HCT116 (cell line): ENCODE results near the gene SEC22C. TPM values are rescaled to one million over a fixed set of nuclear protein-coding genes. Genes with fewer than 3 reads are reported as not detected.
A peak's percentile ranks its signal among the peaks of the same experiment; 100 is the strongest.

Source experiments
- ATAC-seq: fragments of 200-7000 bp; cut with Tn5 transposase; 2 replicates; pipeline ENCODE4 v1.9.1; 2020; ENCODE audit warnings: mild to moderate bottlenecking, moderate library complexity
- BruUV-seq: library from RNA; stranded (reverse); fragments of 400-500 nt; replicated peaks from 2 replicates; lab custom pipeline; 2021; lab: Mats Ljungman, UMichigan
- CTCF ChIA-PET: fragments of 300-600 bp; sonication (Branson Sonifier 250); formaldehyde crosslinking; loops from one replicate; lab custom pipeline; 2021; ENCODE audit warnings: antibody characterized with exemption; lab: Charles Lee
- POLR2A ChIA-PET: fragments of 300-600, 350-600 bp; sonication (Branson Sonifier 250); formaldehyde crosslinking; loops from one replicate; lab custom pipeline; 2021; ENCODE audit warnings: antibody characterized with exemption; lab: Charles Lee
- RAD21 ChIA-PET, 2 experiments: fragments of 300-600 bp; sonication (Branson Sonifier 250); formaldehyde crosslinking; loops; one replicate each; lab custom pipeline; 2023; ENCODE audit warnings: low total read pairs in 2 of 2; ENCODE audit not compliant: uncharacterized antibody in 2 of 2, unreplicated experiment in 2 of 2, low non-redundant PET in 1 of 2; lab: Charles Lee
- DNase-seq: peaks from one replicate; pipeline ENCODE4 v3.0.0-alpha.2; 2010; ENCODE audit warnings: low read depth, low spot score
- H2AFZ ChIP-seq: fragments of 200-600 bp; shearing (Covaris generic), sonication (generic); 2 replicates; pipeline ENCODE4 v1.6.1; 2017; ENCODE audit warnings: low read depth, mixed run types, mixed read lengths, antibody characterized with exemption, low read length; ENCODE audit not compliant: poor library complexity, severe bottlenecking
- H3K27ac ChIP-seq: 2 replicates; pipeline ENCODE4 v1.5.1; 2012; ENCODE audit warnings: low read depth, low read length
- H3K27me3 ChIP-seq: fragments of 200-600 bp; sonication (generic); 2 replicates; pipeline ENCODE4 v1.6.1; 2016; ENCODE audit warnings: mixed run types, low read length, mixed read lengths; ENCODE audit not compliant: insufficient read depth
- H3K36me3 ChIP-seq, 2 experiments: fragments of 200-500 bp in 1 of 2; fragments of 200-600 bp in 1 of 2; sonication (Bioruptor generic) in 1 of 2; sonication (generic) in 1 of 2; 2 replicates each; pipeline versions ENCODE4 v1.5.1 to v1.6.1; 2014 to 2016; ENCODE audit warnings: low read length in 2 of 2, inconsistent platforms in 1 of 2, mixed read lengths in 1 of 2, mixed run types in 1 of 2; ENCODE audit not compliant: insufficient read depth in 2 of 2, control insufficient read depth in 1 of 2
- H3K4me1 ChIP-seq, 2 experiments: fragments of 200-600 bp in 1 of 2; sonication (generic) in 1 of 2; 2 replicates each; pipeline versions ENCODE4 v1.5.1 to v1.6.1; 2012 to 2017; ENCODE audit warnings: low read length in 2 of 2, inconsistent platforms in 1 of 2, mild to moderate bottlenecking in 1 of 2, mixed read lengths in 1 of 2, mixed run types in 1 of 2, moderate library complexity in 1 of 2; ENCODE audit not compliant: insufficient read depth in 2 of 2, control insufficient read depth in 1 of 2
- H3K4me2 ChIP-seq: fragments of 200-600 bp; sonication (generic); 2 replicates; pipeline ENCODE4 v1.6.1; 2017; ENCODE audit warnings: mixed run types, low read length, mixed read lengths
- H3K4me3 ChIP-seq, 2 experiments: fragments of 200-600 bp in 1 of 2; sonication (generic) in 1 of 2; replicated peaks in 1 of 2; 2 replicates each; pipeline ENCODE4 v1.5.1; 2011 to 2016; ENCODE audit warnings: low read length in 2 of 2, control low read depth in 1 of 2, low read depth in 1 of 2, mild to moderate bottlenecking in 1 of 2, mixed read lengths in 1 of 2, mixed run types in 1 of 2
- H3K79me2 ChIP-seq: fragments of 200-600 bp; sonication (generic); 2 replicates; pipeline ENCODE4 v1.6.1; 2017; ENCODE audit warnings: mild to moderate bottlenecking, mixed run types, low read length, moderate library complexity, mixed read lengths; ENCODE audit not compliant: insufficient read depth
- H3K9ac ChIP-seq: fragments of 200-600 bp; sonication (generic); 2 replicates; pipeline ENCODE4 v1.6.1; 2016; ENCODE audit warnings: low read length, mixed read lengths
- H3K9me2 ChIP-seq: fragments of 200-600 bp; sonication (generic), shearing (Covaris generic); 2 replicates; pipeline ENCODE4 v1.6.1; 2017; ENCODE audit warnings: mixed run types, mild to moderate bottlenecking, moderate library complexity; ENCODE audit not compliant: insufficient read depth
- H3K9me3 ChIP-seq, 2 experiments: fragments of 200-500 bp in 1 of 2; fragments of 200-600 bp in 1 of 2; sonication (Bioruptor generic) in 1 of 2; sonication (generic) in 1 of 2; 2 replicates each; pipeline ENCODE4 v1.6.1; 2014 to 2017; ENCODE audit warnings: low read length in 2 of 2, mixed read lengths in 2 of 2, inconsistent platforms in 1 of 2, low read depth in 1 of 2, mild to moderate bottlenecking in 1 of 2, mixed run types in 1 of 2, moderate library complexity in 1 of 2; ENCODE audit not compliant: control insufficient read depth in 1 of 2, insufficient read depth in 1 of 2
- H4K20me1 ChIP-seq: fragments of 200-600 bp; sonication (generic), shearing (Covaris generic); 2 replicates; pipeline ENCODE4 v1.6.1; 2017; ENCODE audit warnings: mixed run types, mild to moderate bottlenecking, moderate library complexity; ENCODE audit not compliant: insufficient read depth
- CTCF ChIP-seq, 3 experiments: fragments of 200-600 bp in 1 of 3; sonication (generic) in 1 of 3; IDR thresholded peaks in 2 of 3; conservative IDR thresholded peaks in 1 of 3; 2 replicates each; pipeline ENCODE4 v1.5.1; 2012 to 2017; ENCODE audit warnings: low read depth in 2 of 3, low read length in 2 of 3, antibody characterized with exemption in 1 of 3, borderline replicate concordance in 1 of 3, control low read depth in 1 of 3, mild to moderate bottlenecking in 1 of 3, mixed read lengths in 1 of 3, mixed run types in 1 of 3, moderate library complexity in 1 of 3; ENCODE audit not compliant: insufficient read depth in 1 of 3
- EGR1 ChIP-seq: IDR thresholded peaks from 2 replicates; pipeline ENCODE4 v1.6.1; 2012; ENCODE audit warnings: low read depth
- EZH2phosphoT487 ChIP-seq: fragments of 200-600 bp; IDR thresholded peaks from 2 replicates; pipeline ENCODE4 v1.6.1; 2018; ENCODE audit warnings: antibody characterized with exemption, borderline replicate concordance
- FOSL1 ChIP-seq: IDR thresholded peaks from 2 replicates; pipeline ENCODE4 v1.6.1; 2012; ENCODE audit warnings: low read depth
- JUND ChIP-seq: IDR thresholded peaks from 2 replicates; pipeline ENCODE4 v1.6.1; 2012
- POLR2A ChIP-seq: IDR thresholded peaks from 2 replicates; pipeline ENCODE4 v1.7.0; 2011; ENCODE audit warnings: borderline replicate concordance; ENCODE audit not compliant: insufficient read depth, insufficient read length; ENCODE audit errors: extremely low read depth
- POLR2AphosphoS5 ChIP-seq: IDR thresholded peaks from 2 replicates; pipeline ENCODE4 v1.6.1; 2011; ENCODE audit warnings: mild to moderate bottlenecking, low read depth, low read length, moderate library complexity
- ZNF274 ChIP-seq: fragments of 200-500 bp; sonication (Bioruptor generic); IDR thresholded peaks from 2 replicates; pipeline ENCODE4 v1.6.1; 2014; ENCODE audit warnings: mild to moderate bottlenecking, low read depth, low read length, inconsistent platforms
- intact Hi-C: fragments of 100-400 bp; cut with micrococcal nuclease; formaldehyde crosslinking; loops from 2 replicates; pipeline ENCODE4 v1.10.0; 2022
- total RNA-seq: library from RNA; stranded (reverse); gene quantifications from one replicate; pipeline ENCODE4 v1.2.1, GENCODE V29; 2021; ENCODE audit not compliant: unreplicated experiment

Gene SEC22C
- total RNA-seq, 1 experiment from 2014 or later = 43.4 TPM

- Histone ChIP-seq H3K27me3 (no peaks in the 10 kb centered on the region), H3K9me2 (no peaks in the 10 kb centered on the region), H3K4me1 (peaks cover 18 to 69% of the 10 kb centered on the region in 2 experiments), H2AFZ (no peak overlapping the region), H3K4me3 (no peak overlapping the region), H3K36me3 (no peaks in the 10 kb centered on the region)
- DNase-seq = no peak
- POLR2A ChIA-PET = no interaction called here
- TF ChIP-seq ZNF274 = no peak
- TF ChIP-seq FOSL1 = no peak
- TF ChIP-seq JUND = no peak
- TF ChIP-seq POLR2AphosphoS5 = no peak
- TF ChIP-seq EZH2phosphoT487 = no peak
- TF ChIP-seq CTCF (IDR thresholded peaks at IDR 0.05 in 2 of 3, conservative IDR thresholded peaks at IDR 0.05 in 1 of 3; ENCODE audit: borderline replicate concordance in 1 of 3, insufficient read depth in 1 of 3, low read depth in 2 of 3, low read length in 2 of 3) = no peak
- TF ChIP-seq POLR2A = no peak
- TF ChIP-seq EGR1 = no peak
- TF ChIP-seq, all 23 proteins: peak for 0
- intact Hi-C loops = no loop called here
- ChIA-PET CTCF (interaction anchor here (1.4 kb wide), 1 partner anchor 45 kb away, joined by 3 read pairs; no protein-coding TSS in a partner anchor), RAD21 (no interaction called here)
- Histone ChIP-seq H4K20me1 (no peaks in the 10 kb centered on the region), H3K9ac (no peak overlapping the region), H3K4me2 (peak overlapping the region; percentile 78), H3K9me3 (no peaks in the 10 kb centered on the region), H3K79me2 (no peaks in the 10 kb centered on the region), H3K27ac (no peak overlapping the region)
- BruUV-seq = no TSS peak
- no peak for ATAC-seq
Measured at GRCh38 chr3:42498034-42498433, 83.7 kb downstream of the SEC22C start.

Other genes starting within 250 kb of the SEC22C start
- not detected for gene LYZL4, start 171.4 kb downstream of the SEC22C start, total RNA-seq
- gene VIPR1, start 79.3 kb downstream of the SEC22C start, total RNA-seq = 9.6 TPM
- 33.0 TPM for gene SS18L2, start 8.9 kb upstream of the SEC22C start, total RNA-seq
- gene NKTR, start 18.7 kb upstream of the SEC22C start, total RNA-seq = 59.7 TPM
- 6.3 TPM for gene ZBTB47, start 71.7 kb upstream of the SEC22C start, total RNA-seq
- not detected for gene KLHL40, start 103.6 kb upstream of the SEC22C start, total RNA-seq
- gene HHATL, start 120.8 kb upstream of the SEC22C start, total RNA-seq = 0.52 TPM
- 2.3 TPM for gene CCDC13, start 191.3 kb upstream of the SEC22C start, total RNA-seq
- gene HIGD1A, start 222.5 kb upstream of the SEC22C start, total RNA-seq = 71.2 TPM
- gene ACKR2, start 227.5 kb upstream of the SEC22C start, total RNA-seq = 0.76 TPM